ENCODE results near the gene DEPDC7.

Gene DEPDC7

DNA sequence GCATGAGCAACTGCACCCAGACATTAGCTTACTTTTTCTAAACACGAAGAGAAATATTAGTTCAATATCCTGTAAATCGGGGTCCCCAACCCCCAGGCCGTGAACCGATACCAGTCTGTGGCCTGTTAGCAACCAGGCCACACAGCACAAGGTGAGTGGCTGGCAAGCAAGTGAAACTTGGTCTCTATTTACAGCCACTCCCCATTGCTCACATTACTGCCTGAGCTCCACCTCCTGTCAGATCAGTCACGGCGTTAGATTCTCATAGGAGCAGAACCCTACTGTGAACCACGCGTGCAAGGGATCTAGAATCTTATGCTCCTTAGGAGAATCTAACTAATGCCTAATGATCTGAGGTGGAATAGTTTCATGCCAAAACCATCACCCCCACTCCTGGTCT, 27.8 kb upstream of the DEPDC7 start:
- DNase-seq (ENCODE audit: low spot score): no peak
- TF ChIP-seq, protein P1, sequence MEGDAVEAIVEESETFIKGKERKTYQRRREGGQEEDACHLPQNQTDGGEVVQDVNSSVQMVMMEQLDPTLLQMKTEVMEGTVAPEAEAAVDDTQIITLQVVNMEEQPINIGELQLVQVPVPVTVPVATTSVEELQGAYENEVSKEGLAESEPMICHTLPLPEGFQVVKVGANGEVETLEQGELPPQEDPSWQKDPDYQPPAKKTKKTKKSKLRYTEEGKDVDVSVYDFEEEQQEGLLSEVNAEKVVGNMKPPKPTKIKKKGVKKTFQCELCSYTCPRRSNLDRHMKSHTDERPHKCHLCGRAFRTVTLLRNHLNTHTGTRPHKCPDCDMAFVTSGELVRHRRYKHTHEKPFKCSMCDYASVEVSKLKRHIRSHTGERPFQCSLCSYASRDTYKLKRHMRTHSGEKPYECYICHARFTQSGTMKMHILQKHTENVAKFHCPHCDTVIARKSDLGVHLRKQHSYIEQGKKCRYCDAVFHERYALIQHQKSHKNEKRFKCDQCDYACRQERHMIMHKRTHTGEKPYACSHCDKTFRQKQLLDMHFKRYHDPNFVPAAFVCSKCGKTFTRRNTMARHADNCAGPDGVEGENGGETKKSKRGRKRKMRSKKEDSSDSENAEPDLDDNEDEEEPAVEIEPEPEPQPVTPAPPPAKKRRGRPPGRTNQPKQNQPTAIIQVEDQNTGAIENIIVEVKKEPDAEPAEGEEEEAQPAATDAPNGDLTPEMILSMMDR (IDR thresholded peaks at IDR 0.05; ENCODE audit: extremely low read depth, insufficient read depth, missing control alignments): no peak
- in situ Hi-C loops (cut with MboI; ENCODE audit: low pct_unique_long_range_greater_than_20kb, low sequenced_read_pairs, unreplicated experiment): no loop called here

DNA sequence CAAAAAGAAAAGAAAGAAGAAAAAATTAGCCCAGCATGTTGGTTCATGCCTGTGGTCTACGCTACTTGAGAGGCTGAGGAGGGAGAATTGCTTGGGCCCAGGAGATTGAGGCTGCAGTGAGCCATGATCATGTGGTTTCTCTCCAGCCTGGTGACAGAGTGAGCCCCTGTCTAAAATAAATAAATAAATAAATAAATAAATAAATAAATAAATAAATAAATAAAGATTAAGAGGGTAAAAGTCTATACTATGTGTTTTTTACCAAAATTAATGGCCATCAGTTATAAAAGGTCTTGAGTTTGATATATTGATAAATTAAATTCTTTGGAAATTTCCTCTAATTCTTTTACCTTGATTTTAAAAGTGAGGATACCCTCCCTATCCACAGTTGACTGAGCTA, 25.2 kb upstream of the DEPDC7 start:
- in situ Hi-C loops (cut with MboI; ENCODE audit: low pct_unique_long_range_greater_than_20kb, low sequenced_read_pairs, unreplicated experiment): no loop called here
- DNase-seq (ENCODE audit: low spot score): no peak
- TF ChIP-seq, protein P1 (IDR thresholded peaks at IDR 0.05; ENCODE audit: extremely low read depth, insufficient read depth, missing control alignments): no peak

DNA sequence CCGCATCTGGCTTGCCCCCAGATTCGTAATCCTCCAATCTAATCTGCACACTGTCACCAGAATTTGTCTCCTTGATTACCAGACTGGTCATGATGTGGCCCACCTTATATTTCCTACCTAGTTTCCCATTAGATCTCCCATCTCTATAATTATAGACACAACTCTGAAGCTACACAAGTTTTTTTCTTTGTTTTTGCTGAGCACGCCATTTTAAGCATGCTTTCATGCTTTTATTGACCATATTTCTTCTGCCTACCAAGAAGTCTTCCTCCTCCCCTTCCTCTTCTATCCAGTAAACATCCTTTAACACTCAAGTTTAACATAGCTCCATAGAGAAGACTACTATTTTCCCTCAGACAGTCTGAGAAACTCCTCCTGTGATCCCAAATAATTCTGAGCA, 24.3 kb upstream of the DEPDC7 start:
- TF ChIP-seq, protein P1 (IDR thresholded peaks at IDR 0.05; ENCODE audit: extremely low read depth, insufficient read depth, missing control alignments): no peak
- no peak for DNase-seq (ENCODE audit: low spot score)
- in situ Hi-C loops (cut with MboI; ENCODE audit: low pct_unique_long_range_greater_than_20kb, low sequenced_read_pairs, unreplicated experiment): no loop called here

DNA sequence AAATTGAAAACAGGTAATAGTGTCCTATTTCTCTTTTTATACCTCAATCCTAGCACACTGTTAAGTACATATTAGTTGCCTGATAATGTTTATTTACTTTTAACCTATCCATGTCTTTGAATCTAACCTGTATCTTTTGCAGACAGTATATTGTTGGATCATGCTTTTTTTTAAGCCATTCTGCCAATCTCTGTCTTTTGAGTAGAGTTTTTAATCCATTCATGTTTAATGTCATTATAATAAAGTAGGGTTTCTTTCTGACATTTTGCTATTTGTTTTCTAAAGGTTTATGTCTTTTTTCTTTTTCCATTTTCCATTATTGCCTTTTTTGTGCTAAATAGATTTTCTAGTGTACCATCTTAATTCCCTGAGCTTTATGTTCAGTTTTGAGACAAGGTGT, 23.8 kb upstream of the DEPDC7 start:
- DNase-seq (ENCODE audit: low spot score): no peak
- in situ Hi-C loops (cut with MboI; ENCODE audit: low pct_unique_long_range_greater_than_20kb, low sequenced_read_pairs, unreplicated experiment): no loop called here
- TF ChIP-seq, protein P1 (IDR thresholded peaks at IDR 0.05; ENCODE audit: extremely low read depth, insufficient read depth, missing control alignments): no peak

DNA sequence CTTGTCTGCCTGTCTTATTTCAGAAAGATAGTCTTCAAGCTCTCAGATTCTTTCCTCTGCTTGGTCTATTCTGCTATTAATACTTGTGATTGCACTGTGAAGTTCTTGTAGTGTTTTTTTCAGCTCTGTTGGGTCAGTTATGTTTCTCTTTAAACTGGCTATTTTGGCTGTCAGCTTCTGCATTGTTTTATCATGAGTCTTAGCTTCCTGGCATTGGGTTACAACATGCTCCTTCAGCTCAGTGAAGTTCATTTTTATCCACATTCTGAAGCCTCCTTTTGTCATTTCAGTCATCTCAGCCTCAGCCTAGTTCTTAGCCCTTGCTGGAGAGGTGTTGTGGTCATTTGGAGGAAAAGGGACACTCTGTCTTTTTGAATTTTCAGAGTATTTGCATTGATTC, 15.5 kb upstream of the DEPDC7 start:
- in situ Hi-C loops (cut with MboI; ENCODE audit: low pct_unique_long_range_greater_than_20kb, low sequenced_read_pairs, unreplicated experiment): no loop called here

DNA sequence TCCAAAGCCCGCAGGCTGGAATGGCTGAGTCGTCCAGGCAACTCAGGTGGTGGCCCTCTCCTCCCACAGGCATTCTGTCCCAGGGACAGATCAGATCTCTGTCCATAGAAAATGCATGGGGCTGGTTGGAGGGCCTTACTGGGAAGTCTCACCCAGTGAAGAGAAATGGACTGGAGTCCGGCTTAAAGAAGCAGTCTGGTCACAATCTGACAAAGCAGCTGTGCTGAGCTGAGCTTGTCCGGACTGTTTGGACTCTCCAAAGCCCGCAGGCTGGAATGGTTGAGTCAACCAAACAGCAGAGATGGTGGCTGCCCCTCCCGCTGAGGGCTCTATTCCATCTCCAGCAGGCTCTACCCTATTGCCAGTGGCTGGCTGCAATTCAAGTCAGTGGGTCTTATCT, 14.4 kb upstream of the DEPDC7 start:
- TF ChIP-seq, protein P1 (IDR thresholded peaks at IDR 0.05; ENCODE audit: extremely low read depth, insufficient read depth, missing control alignments): no peak
- in situ Hi-C loops (cut with MboI; ENCODE audit: low pct_unique_long_range_greater_than_20kb, low sequenced_read_pairs, unreplicated experiment): no loop called here
- no peak for DNase-seq (ENCODE audit: low spot score)

More for the DNA sequence above, 15.5 kb upstream of the DEPDC7 start:
- TF ChIP-seq, protein P1 (IDR thresholded peaks at IDR 0.05; ENCODE audit: extremely low read depth, insufficient read depth, missing control alignments): no peak
- no peak for DNase-seq (ENCODE audit: low spot score)

Measured in GM13977 (cell line).